Heart left ventricle (tissue), 16 donors: ENCODE measurements around the gene PCDHA13. TPM values are rescaled to one million over a fixed set of nuclear protein-coding genes. Genes with fewer than 3 reads are reported as not detected.
A peak's percentile ranks its signal among the peaks of the same experiment; 100 is the strongest.
"Not testable (repeated sequence)": the region's sequence is repeated elsewhere in the genome, so short reads cannot be mapped to it uniquely, and the experiment has no call there.

ENCODE experiments used
- ATAC-seq, 4 donors: fragments of 200-7000 bp; cut with Tn5 transposase; one replicate each; pipeline ENCODE4 v1.9.1; 2020 to 2022; ENCODE audit warnings: moderate library complexity in 4 of 4, mild to moderate bottlenecking in 3 of 4, moderate number of reproducible peaks in 1 of 4
- DNase-seq, 5 donors: peaks; one replicate each; pipeline ENCODE4 v3.0.0-alpha.2; 2020
- H3K27ac ChIP-seq, 12 donors: fragments of 200-600 bp; sonication (generic) in 4 of 12; one replicate each; pipeline versions ENCODE4 v1.5.0 to v1.8.0; 2016 to 2022; ENCODE audit warnings: mild to moderate bottlenecking in 2 of 12
- H3K27me3 ChIP-seq, 9 donors: fragments of 200-600 bp; sonication (generic) in 2 of 9; one replicate each; pipeline versions ENCODE4 v1.5.1 to v1.8.0; 2016 to 2022; ENCODE audit warnings: mild to moderate bottlenecking in 3 of 9
- H3K36me3 ChIP-seq, 9 donors: fragments of 200-600 bp; sonication (generic) in 2 of 9; one replicate each; pipeline versions ENCODE4 v1.5.0 to v1.8.0; 2018 to 2022; ENCODE audit warnings: mild to moderate bottlenecking in 2 of 9
- H3K4me1 ChIP-seq, 12 donors: fragments of 200-600 bp; sonication (generic) in 4 of 12; one replicate each; pipeline versions ENCODE4 v1.5.0 to v1.8.0; 2016 to 2022; ENCODE audit warnings: mild to moderate bottlenecking in 3 of 12
- H3K4me3 ChIP-seq, 12 donors: fragments of 200-600 bp; sonication (generic) in 4 of 12; one replicate each; pipeline versions ENCODE4 v1.5.0 to v1.8.0; 2017 to 2022; ENCODE audit warnings: mild to moderate bottlenecking in 9 of 12, moderate library complexity in 4 of 12
- H3K9me3 ChIP-seq, 12 donors: fragments of 200-600 bp; sonication (generic) in 4 of 12; one replicate each; pipeline versions ENCODE4 v1.5.0 to v1.8.0; 2016 to 2022; ENCODE audit warnings: mild to moderate bottlenecking in 1 of 12
- CTCF ChIP-seq, 12 donors: fragments of 200-600 bp; sonication (generic) in 4 of 12; IDR thresholded peaks; one replicate each; pipeline versions ENCODE4 v1.5.0 to v1.8.0; 2018 to 2022; ENCODE audit warnings: antibody characterized with exemption in 12 of 12, mild to moderate bottlenecking in 5 of 12
- POLR2A ChIP-seq, 2 donors: fragments of 450-650 bp; IDR thresholded peaks; one replicate each; pipeline ENCODE4 v1.6.1; 2017; ENCODE audit warnings: antibody characterized with exemption in 2 of 2, mild to moderate bottlenecking in 2 of 2, moderate library complexity in 2 of 2
- WGBS, 4 donors: extraction: QIAGEN DNeasy Blood & Tissue Kit in 2 of 4; methylation state at CpG; one replicate each; pipeline versions ENCODE4 v1.1.5 to v1.1.7; 2013 to 2018; 5-methylcytosine and 5-hydroxymethylcytosine counted together
- intact Hi-C, 10 donors: fragments of 100-400 bp; cut with DNase I; formaldehyde crosslinking; loops; one replicate each; pipeline versions ENCODE4 v1.11.1 to v1.14.2; 2022
- polyA plus RNA-seq, 2 donors: library from polyadenylated mRNA; stranded (reverse); fragments of 200-250 nt; gene quantifications; one replicate each; pipeline ENCODE4 v1.2.3, GENCODE V29; 2013
- total RNA-seq, 9 donors: library from RNA; depleted of rRNA in 2 of 9; stranded (reverse); fragments of >200 nt in 2 of 9; fragmentation: NEBNext Ultra II Directional in 3 of 9; extraction: Animal tissue kit (Norgen Biotek cat#: 25700) in 3 of 9; gene quantifications; one replicate each; pipeline versions ENCODE4 v1.1.0 to v1.2.4, GENCODE V29; 2016 to 2023
- donor health status: ischemic (EF 13 %, LVEDD 7.1; RV severe dilation, severe dysfunction).
- donor health status: healthy with polysubstance abuse.
- donor health status: DM: no; HTN: yes; CAD: no.
- donor health status: DM: no; HTN: no; CAD: no.
- donor health status: ischemic (EF 25% LVEDD 6.9; RV normal size, moderate dysfunction).
- donor health status: ischemic (EF 25% LVEDD 5.7; RV mildly dilated, moderate dysfunction).
- donor health status: healthy.
- donor health status: DM: yes; HTN: yes; CAD: no.
- donor health status: ischemic (EF 35%, LVEDD 5.7; RV mildly dilated, moderate dysfunction).
- donor health status: nonischemic (EF 11% LVEDD 7.7; RV severe dilation, severe dysfunction).
- donor health status: DM: yes; HTN: yes; CAD: no.
- donor health status: PGD.
- donor health status: ischemic (EF 29% LVEDD 5.4; RV normal size, mild dysfunction).
- donor health status: nonischemic (EF 23%, LVEDD 6.1; RV moderate dilation, normal function).

The PCDHA13 gene
- total and polyA plus RNA-seq, 11 donors: 0.01 to 0.38 (median 0.12) TPM; not detected in 8

- 33 to 51% (median 41%) methylated on average over 44 to 101 of the region's 101 CpGs for WGBS, 4 donors
- H3K27me3 ChIP-seq: peaks cover 0 to 73% (median 17%) of the 10 kb centered on the region in 9 donors
These were observed 31.9 kb upstream of the PCDHA13 start for GRCh38 chr5:140849831-140850634.

GRCh38 chr5:140855772-140856674, 25.9 kb upstream of the PCDHA13 start, which contains the start of gene PCDHA10:
TSS of gene PCDHA10 (plus strand) at chr5:140855897. CDS start at chr5:140856049, 152 bp downstream.
- H3K4me1 ChIP-seq: no peaks in the 10 kb centered on the region
- peaks cover 0 to 34% (median 11%) of the 10 kb centered on the region in 12 donors for H3K9me3 ChIP-seq
- H3K27ac ChIP-seq: no peak within 1 kb of the TSS
- intact Hi-C loops: loop anchor here in 1 of 10 donors (10.0 kb wide), 1 partner anchor 189 kb away; no protein-coding TSS in a partner anchor
- peaks cover 0 to 72% (median 11%) of the 10 kb centered on the region in 9 donors for H3K27me3 ChIP-seq
- DNase-seq (no peak), ATAC-seq (no peak)
- H3K36me3 ChIP-seq: no peaks in the 10 kb centered on the region
- TF ChIP-seq CTCF (IDR thresholded peaks at IDR 0.05): peak in 6 of 12 donors; percentile 8 to 41 (median 26)
- TF ChIP-seq POLR2A (IDR thresholded peaks at IDR 0.05): no peak
- H3K4me3 ChIP-seq: peak within 1 kb of the TSS in 7 of 12 donors; percentile 15 to 49 (median 29)
- 15 to 22% (median 16%) methylated on average over 42 to 44 of the region's 44 CpGs for WGBS, 4 donors

More at GRCh38 chr5:140849831-140850634, 31.9 kb upstream of the PCDHA13 start:
- H3K9me3 ChIP-seq: peaks cover 0 to 28% (median 7%) of the 10 kb centered on the region in 12 donors
- not testable (repeated sequence) for H3K27ac ChIP-seq, ATAC-seq, H3K4me1 ChIP-seq, H3K4me3 ChIP-seq, H3K36me3 ChIP-seq, DNase-seq
- intact Hi-C loops: loop anchor here in 1 of 10 donors (10.0 kb wide), 1 partner anchor 195 kb away; no protein-coding TSS in a partner anchor

- Histone ChIP-seq H3K36me3 (no peaks in the 10 kb centered on the region), H3K27ac (no peak overlapping the region), H3K4me1 (no peaks in the 10 kb centered on the region), H3K9me3 (peaks cover 0 to 43% (median 15%) of the 10 kb centered on the region in 12 donors), H3K27me3 (peaks cover 0 to 68% (median 14%) of the 10 kb centered on the region in 9 donors), H3K4me3 (no peak overlapping the region)
- DNase-seq (no peak), ATAC-seq (no peak)
- WGBS, 4 donors: 44 to 61% (median 55%) methylated on average over 67 to 94 of the region's 94 CpGs
- TF ChIP-seq CTCF (IDR thresholded peaks at IDR 0.05): no peak
- no peak for TF ChIP-seq POLR2A (IDR thresholded peaks at IDR 0.05)
- intact Hi-C loops: loop anchor here in 1 of 10 donors (10.0 kb wide), 1 partner anchor 187 kb away; no protein-coding TSS in a partner anchor
These were observed 24.5 kb upstream of the PCDHA13 start for GRCh38 chr5:140857177-140857986.

GRCh38 chr5:140857987-140858240, 24.0 kb upstream of the PCDHA13 start:
- peaks cover 0 to 46% (median 19%) of the 10 kb centered on the region in 12 donors for H3K9me3 ChIP-seq
- no peak overlapping the region for H3K27ac ChIP-seq
- intact Hi-C loops: loop anchor here in 1 of 10 donors (10.0 kb wide), 1 partner anchor 187 kb away; no protein-coding TSS in a partner anchor
- no peaks in the 10 kb centered on the region for H3K36me3 ChIP-seq
- 49 to 60% (median 53%) methylated on average over 2 to 22 of the region's 22 CpGs for WGBS, 4 donors
- peak in 1 of 5 donors; percentile 19 for DNase-seq
- H3K4me3 ChIP-seq: no peak overlapping the region
- no peaks in the 10 kb centered on the region for H3K4me1 ChIP-seq
- no peak for ATAC-seq
- TF ChIP-seq POLR2A (IDR thresholded peaks at IDR 0.05) (no peak), CTCF (IDR thresholded peaks at IDR 0.05) (no peak)
- peaks cover 0 to 68% (median 14%) of the 10 kb centered on the region in 9 donors for H3K27me3 ChIP-seq
